Mesenchymal stem cell (in vitro differentiated cells and primary cell): ENCODE measurements around the gene EPB41L2.

Experiments
- DNase-seq: peaks from one replicate; pipeline ENCODE4 v3.0.0-alpha.2; 2013
- H2AFZ ChIP-seq: one replicate; pipeline ENCODE4 v1.6.1; 2013; ENCODE audit warnings: low read depth, mild to moderate bottlenecking, control low read depth, inconsistent platforms, low read length, moderate library complexity
- H2AK5ac ChIP-seq: 2 replicates; pipeline ENCODE4 v1.6.1; 2013; ENCODE audit warnings: low read length, moderate library complexity, mild to moderate bottlenecking, inconsistent platforms; ENCODE audit not compliant: severe bottlenecking
- H2BK120ac ChIP-seq: one replicate; pipeline ENCODE4 v1.6.1; 2013; ENCODE audit warnings: low read depth, mild to moderate bottlenecking, inconsistent platforms, low read length, moderate library complexity
- H2BK12ac ChIP-seq, 2 experiments: one replicate each; pipeline ENCODE4 v1.6.1; 2013; ENCODE audit warnings: inconsistent platforms in 2 of 2, low read length in 2 of 2, mild to moderate bottlenecking in 2 of 2, moderate library complexity in 2 of 2, control low read depth in 1 of 2
- H2BK15ac ChIP-seq: one replicate; pipeline ENCODE4 v1.6.1; 2013; ENCODE audit warnings: mild to moderate bottlenecking, low read depth, inconsistent platforms; ENCODE audit not compliant: poor library complexity, severe bottlenecking
- H2BK5ac ChIP-seq: 2 replicates; pipeline ENCODE4 v1.6.1; 2013; ENCODE audit warnings: low read depth, mild to moderate bottlenecking, low read length, control low read depth, inconsistent platforms; ENCODE audit not compliant: poor library complexity, severe bottlenecking
- H3K14ac ChIP-seq, 2 experiments: one replicate each; pipeline ENCODE4 v1.6.1; 2013; ENCODE audit warnings: inconsistent platforms in 2 of 2, low read length in 2 of 2, control low read depth in 1 of 2, mild to moderate bottlenecking in 1 of 2, moderate library complexity in 1 of 2
- H3K18ac ChIP-seq, 2 experiments: one replicate each; pipeline ENCODE4 v1.6.1; 2013; ENCODE audit warnings: inconsistent platforms in 2 of 2, low read length in 2 of 2, control low read depth in 1 of 2, low read depth in 1 of 2, mild to moderate bottlenecking in 1 of 2
- H3K23ac ChIP-seq, 2 experiments: one replicate each; pipeline ENCODE4 v1.6.1; 2013; ENCODE audit warnings: inconsistent platforms in 2 of 2, low read length in 2 of 2, mild to moderate bottlenecking in 2 of 2, moderate library complexity in 2 of 2, control low read depth in 1 of 2
- H3K27ac ChIP-seq: 2 replicates; pipeline ENCODE4 v1.5.1; 2013; ENCODE audit warnings: mild to moderate bottlenecking, moderate library complexity, low read length, control low read depth, inconsistent platforms; ENCODE audit not compliant: poor library complexity, severe bottlenecking
- H3K27me3 ChIP-seq, 2 experiments: 2 replicates each; pipeline versions ENCODE4 v1.6.1 to v1.7.0; 2013; ENCODE audit warnings: low read length in 2 of 2, mild to moderate bottlenecking in 2 of 2, moderate library complexity in 2 of 2, control low read depth in 1 of 2, inconsistent platforms in 1 of 2; ENCODE audit not compliant: control insufficient read depth in 1 of 2, insufficient read depth in 1 of 2
- H3K36me3 ChIP-seq, 2 experiments: 2 replicates each; pipeline versions ENCODE4 v1.6.1 to v1.7.0; 2013; ENCODE audit warnings: low read length in 2 of 2, control low read depth in 1 of 2, inconsistent platforms in 1 of 2, low read depth in 1 of 2, mild to moderate bottlenecking in 1 of 2; ENCODE audit not compliant: insufficient read depth in 2 of 2, control insufficient read depth in 1 of 2
- H3K4ac ChIP-seq, 2 experiments: one replicate each; pipeline ENCODE4 v1.6.1; 2013; ENCODE audit warnings: inconsistent platforms in 2 of 2, low read length in 2 of 2, mild to moderate bottlenecking in 2 of 2, moderate library complexity in 2 of 2, control low read depth in 1 of 2, low read depth in 1 of 2
- H3K4me1 ChIP-seq: 2 replicates; pipeline ENCODE4 v1.6.1; 2013; ENCODE audit warnings: low read depth, low read length, control low read depth; ENCODE audit not compliant: control insufficient read depth, insufficient read depth
- H3K4me2 ChIP-seq: 2 replicates; pipeline ENCODE4 v1.6.1; 2013; ENCODE audit warnings: low read length, mild to moderate bottlenecking, inconsistent platforms; ENCODE audit not compliant: poor library complexity, severe bottlenecking
- H3K4me3 ChIP-seq, 2 experiments: 2 replicates each; pipeline versions ENCODE4 v1.5.1 to v1.7.0; 2013; ENCODE audit warnings: low read length in 2 of 2, mild to moderate bottlenecking in 2 of 2, control low read depth in 1 of 2, low read depth in 1 of 2; ENCODE audit not compliant: insufficient read depth in 1 of 2
- H3K79me1 ChIP-seq: replicated peaks from 2 replicates; pipeline ENCODE4 v1.6.1; 2013; ENCODE audit warnings: mild to moderate bottlenecking, control low read depth, low read length, inconsistent platforms; ENCODE audit not compliant: poor library complexity, severe bottlenecking
- H3K9ac ChIP-seq: 2 replicates; pipeline ENCODE4 v1.7.0; 2013; ENCODE audit warnings: mild to moderate bottlenecking, low read length, moderate library complexity
- H3K9me3 ChIP-seq: 2 replicates; pipeline ENCODE4 v1.7.0; 2013; ENCODE audit warnings: mild to moderate bottlenecking, low read length; ENCODE audit not compliant: control insufficient read depth
- H4K8ac ChIP-seq: one replicate; pipeline ENCODE4 v1.6.1; 2013; ENCODE audit warnings: inconsistent platforms, mild to moderate bottlenecking, low read length, moderate library complexity
- H4K91ac ChIP-seq: one replicate; pipeline ENCODE4 v1.6.1; 2013; ENCODE audit warnings: mild to moderate bottlenecking, low read length, inconsistent platforms
- WGBS: methylation state at CpG from one replicate; pipeline ENCODE4 v1.1.7; 2013; ENCODE audit warnings: mixed read lengths; 5-methylcytosine and 5-hydroxymethylcytosine counted together

Gene EPB41L2

GRCh38 chr6:130836055-130836640, 226.9 kb downstream of the EPB41L2 start:
- H3K9me3 ChIP-seq: no peaks in the 10 kb centered on the region
- peaks cover 0 to 2% of the 10 kb centered on the region in 2 experiments for H3K36me3 ChIP-seq
- no peak for DNase-seq
- H4K91ac ChIP-seq: no peak overlapping the region
- no peak overlapping the region for H2AFZ ChIP-seq
- 100% methylated on average over 3 of the region's 3 CpGs for WGBS
- no peak overlapping the region for H3K9ac ChIP-seq
- no peak overlapping the region for H2AK5ac ChIP-seq
- H2BK120ac ChIP-seq: no peak overlapping the region
- no peaks in the 10 kb centered on the region for H3K27me3 ChIP-seq
- no peak overlapping the region for H2BK15ac ChIP-seq
- no peak overlapping the region for H3K18ac ChIP-seq
- no peaks in the 10 kb centered on the region for H3K79me1 ChIP-seq
- H3K4me3 ChIP-seq: no peak overlapping the region
- H2BK5ac ChIP-seq: no peak overlapping the region
- no peak overlapping the region for H3K27ac ChIP-seq
- H3K4me2 ChIP-seq: no peak overlapping the region
- no peak overlapping the region for H3K14ac ChIP-seq
- H4K8ac ChIP-seq: no peak overlapping the region
- no peak overlapping the region for H3K4ac ChIP-seq
- H2BK12ac ChIP-seq: no peak overlapping the region
- H3K4me1 ChIP-seq: no peaks in the 10 kb centered on the region
- no peak overlapping the region for H3K23ac ChIP-seq

DNA sequence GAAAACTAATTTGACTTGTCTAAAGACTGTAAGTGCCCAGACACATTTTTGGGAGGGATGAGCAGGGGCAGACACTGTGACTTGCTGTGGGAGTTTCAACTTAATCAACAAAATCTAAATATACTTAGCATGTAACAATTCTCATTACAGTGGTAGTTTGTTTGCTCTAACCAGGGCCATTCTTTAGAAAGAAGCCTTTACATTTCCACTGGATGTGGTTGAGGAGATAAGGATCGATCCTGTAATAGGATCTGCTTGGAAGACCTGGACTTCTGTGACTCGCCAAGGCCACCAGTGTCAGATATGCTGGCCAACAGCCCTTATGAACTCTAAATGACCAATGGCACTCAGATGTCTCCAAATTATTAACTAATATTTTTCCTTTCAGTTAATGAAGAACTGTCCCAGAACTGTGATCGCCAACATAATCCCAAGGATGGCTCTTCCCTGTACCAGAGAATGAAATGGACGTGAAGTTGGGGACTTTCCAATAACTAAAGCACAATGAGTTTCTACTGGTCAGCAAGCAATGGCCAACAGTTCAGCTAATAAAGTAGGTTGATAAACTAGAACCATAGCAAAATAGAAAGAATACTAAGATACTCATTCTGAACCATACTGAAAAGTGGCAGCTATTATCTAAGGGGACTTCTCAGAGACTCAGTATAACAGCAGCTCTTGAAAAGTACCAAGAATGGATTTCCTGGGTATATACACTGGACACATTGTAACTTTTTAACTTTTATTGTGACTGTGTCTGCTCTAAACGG, 228.4 kb downstream of the EPB41L2 start:
- Histone ChIP-seq H4K8ac (no peak overlapping the region), H3K27me3 (no peaks in the 10 kb centered on the region), H2AK5ac (no peak overlapping the region), H3K4ac (no peak overlapping the region), H3K23ac (no peak overlapping the region), H3K4me3 (no peak overlapping the region), H3K9ac (no peak overlapping the region), H3K4me2 (no peak overlapping the region), H2BK120ac (no peak overlapping the region), H3K79me1 (no peaks in the 10 kb centered on the region), H2BK5ac (no peak overlapping the region), H2BK12ac (no peak overlapping the region), H3K27ac (no peak overlapping the region), H3K36me3 (peaks cover 0 to 1% of the 10 kb centered on the region in 2 experiments), H4K91ac (no peak overlapping the region), H3K4me1 (no peaks in the 10 kb centered on the region), H3K9me3 (no peaks in the 10 kb centered on the region), H3K18ac (no peak overlapping the region), H2BK15ac (no peak overlapping the region), H3K14ac (no peak overlapping the region), H2AFZ (no peak overlapping the region)
- DNase-seq: no peak
- WGBS: 96% methylated on average over 4 of the region's 5 CpGs

DNA sequence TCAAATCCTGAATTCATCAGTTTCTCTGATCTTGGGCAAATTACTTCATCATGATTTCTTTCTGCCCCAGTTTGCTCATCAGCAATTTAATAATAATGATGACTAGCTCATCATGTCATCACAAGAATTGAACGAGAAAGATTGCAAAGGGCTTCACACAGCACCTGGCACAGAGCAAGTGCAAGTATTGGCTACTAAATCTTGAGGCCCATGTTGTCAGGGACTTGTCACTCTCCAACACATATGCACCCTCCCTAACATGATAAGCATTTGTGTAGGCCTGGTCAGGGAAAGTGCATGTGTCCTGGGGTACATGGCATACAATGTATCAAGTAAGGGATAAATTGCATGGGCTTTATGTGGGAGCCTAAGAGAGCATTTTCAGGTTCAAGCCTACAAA, 229.5 kb downstream of the EPB41L2 start:
- Histone ChIP-seq H2BK12ac (no peak overlapping the region), H3K9me3 (no peaks in the 10 kb centered on the region), H3K4me1 (no peaks in the 10 kb centered on the region), H2BK15ac (no peak overlapping the region), H2AFZ (no peak overlapping the region), H3K4me2 (no peak overlapping the region), H3K23ac (no peak overlapping the region), H4K91ac (no peak overlapping the region), H3K9ac (no peak overlapping the region), H3K36me3 (no peaks in the 10 kb centered on the region), H3K27ac (no peak overlapping the region), H3K79me1 (no peaks in the 10 kb centered on the region), H4K8ac (no peak overlapping the region), H3K4me3 (no peak overlapping the region), H3K18ac (no peak overlapping the region), H2BK5ac (no peak overlapping the region), H3K27me3 (no peaks in the 10 kb centered on the region), H2BK120ac (no peak overlapping the region), H2AK5ac (no peak overlapping the region), H3K4ac (no peak overlapping the region), H3K14ac (no peak overlapping the region)
- WGBS: 57% methylated on average over 1 of the region's 1 CpG
- DNase-seq: no peak

DNA sequence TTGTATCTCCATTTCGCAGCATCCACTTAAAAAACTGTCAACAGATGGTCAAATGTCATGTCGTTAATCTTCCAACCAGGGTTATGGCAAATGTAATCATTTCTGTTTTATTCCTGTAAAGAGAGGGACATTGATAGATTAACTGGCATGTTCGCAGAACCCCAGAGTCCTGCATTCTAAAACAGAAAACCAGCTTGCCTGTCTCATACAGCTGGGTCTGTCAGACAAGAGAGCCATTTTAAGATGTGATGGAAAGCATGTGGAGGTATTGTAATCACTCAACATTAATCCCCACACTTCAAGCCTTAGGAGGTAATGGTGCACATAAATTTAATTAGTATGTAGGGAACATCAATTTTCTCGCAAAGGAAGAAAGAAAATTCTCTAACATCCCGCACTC, 231.4 kb downstream of the EPB41L2 start:
- no peak overlapping the region for H3K4me3 ChIP-seq
- no peak overlapping the region for H3K18ac ChIP-seq
- H3K4ac ChIP-seq: no peak overlapping the region
- H2AFZ ChIP-seq: no peak overlapping the region
- H2BK5ac ChIP-seq: no peak overlapping the region
- no peak overlapping the region for H3K27ac ChIP-seq
- no peak overlapping the region for H4K8ac ChIP-seq
- H3K9me3 ChIP-seq: no peaks in the 10 kb centered on the region
- no peaks in the 10 kb centered on the region for H3K79me1 ChIP-seq
- no peak overlapping the region for H3K14ac ChIP-seq
- H3K36me3 ChIP-seq: no peaks in the 10 kb centered on the region
- H3K4me1 ChIP-seq: no peaks in the 10 kb centered on the region
- WGBS: 92% methylated on average over 2 of the region's 5 CpGs
- H3K23ac ChIP-seq: no peak overlapping the region
- H2BK12ac ChIP-seq: no peak overlapping the region
- H4K91ac ChIP-seq: no peak overlapping the region
- H2AK5ac ChIP-seq: no peak overlapping the region
- H3K4me2 ChIP-seq: no peak overlapping the region
- no peak overlapping the region for H2BK120ac ChIP-seq
- H3K27me3 ChIP-seq: no peaks in the 10 kb centered on the region
- H2BK15ac ChIP-seq: no peak overlapping the region
- H3K9ac ChIP-seq: no peak overlapping the region
- DNase-seq: no peak
